ENCODE data around the gene STRA6. TPM values are rescaled to one million over a fixed set of nuclear protein-coding genes. Genes with fewer than 3 reads are reported as not detected.

STRA6 gene
- polyA plus RNA-seq, 1 of the 3 experiments (the other 2 are of a cell fraction) = 27.9 TPM

- no peak for TF ChIP-seq POLR2AphosphoS5 (IDR thresholded peaks at IDR 0.05; ENCODE audit: low read depth, low read length)
- TF ChIP-seq YY1 (IDR thresholded peaks at IDR 0.05; ENCODE audit: low read depth) = no peak
- TF ChIP-seq EP300 (IDR thresholded peaks at IDR 0.05; ENCODE audit: borderline replicate concordance in 1 of 2, low read depth in 1 of 2, low read length in 1 of 2) = no peak
- TF ChIP-seq MEF2A (IDR thresholded peaks at IDR 0.05; ENCODE audit: borderline replicate concordance, low read depth) = no peak
- TF ChIP-seq EZH2phosphoT487 (IDR thresholded peaks at IDR 0.05; ENCODE audit: borderline replicate concordance, low read depth) = no peak
- TF ChIP-seq FOXM1 (IDR thresholded peaks at IDR 0.05; ENCODE audit: low read depth) = no peak
- TF ChIP-seq FOXJ3 (CRISPR knock-in tag; IDR thresholded peaks at IDR 0.05) = no peak
- TF ChIP-seq RFX5 (IDR thresholded peaks at IDR 0.05; ENCODE audit: low read length) = no peak
- no peak for TF ChIP-seq MXI1 (IDR thresholded peaks at IDR 0.05; ENCODE audit: low read depth, low read length)
- no peak for TF ChIP-seq RCOR1 (IDR thresholded peaks at IDR 0.05; ENCODE audit: low read length)
- TF ChIP-seq TEAD4 (IDR thresholded peaks at IDR 0.05; ENCODE audit: borderline replicate concordance, insufficient read depth) = peak; percentile 30; the same call in 1 of the 2 replicates
Observed at GRCh38 chr15:74196175-74196574, 6.4 kb downstream of the STRA6 start (continued).

- Histone ChIP-seq H3K27ac (ENCODE audit: low read depth in 2 of 2, low read length in 1 of 2) (peak overlapping the region; percentile 78 to 89), H3K27me3 (ENCODE audit: insufficient read depth) (no peaks in the 10 kb centered on the region), H3K79me2 (ENCODE audit: insufficient read depth) (peaks cover 5% of the 10 kb centered on the region; the same call in 1 of the 2 replicates), H3K4me1 (ENCODE audit: control insufficient read depth in 1 of 2, insufficient read depth in 2 of 2, low read depth in 1 of 2, low read length in 1 of 2) (peaks cover 46 to 73% of the 10 kb centered on the region in 2 experiments), H3K9ac (no peak overlapping the region), H3K9me3 (no peaks in the 10 kb centered on the region), H3K4me3 (ENCODE audit: low read depth in 2 of 2, low read length in 1 of 2) (no peak overlapping the region), H3K36me3 (replicated peaks in 1 of 2; ENCODE audit: control insufficient read depth in 1 of 2, insufficient read depth in 2 of 2, low read length in 1 of 2) (peaks cover 0 to 36% of the 10 kb centered on the region in 2 experiments), H3K9me2 (no peaks in the 10 kb centered on the region), H3F3A (replicated peaks; ENCODE audit: insufficient read depth) (peaks cover 36% of the 10 kb centered on the region), H3K4me2 (peak overlapping the region; percentile 34; the same call in 1 of the 2 replicates), H4K20me1 (ENCODE audit: insufficient read depth) (no peaks in the 10 kb centered on the region), H2AFZ (ENCODE audit: low read depth) (no peak overlapping the region)
- 94% methylated on average over 10 of the region's 13 CpGs for WGBS (ENCODE audit: low lambda C conversion rate)
- CTCF ChIA-PET = interaction anchor here (0.7 to 10.7 kb wide), 7 partner anchors 10 to 231 kb away, joined by 3 to 85 read pairs (median 7); no protein-coding TSS in a partner anchor
- no peak for DNase-seq
- TF ChIP-seq TEAD4 (IDR thresholded peaks at IDR 0.05; ENCODE audit: borderline replicate concordance, insufficient read depth) (no peak), POLR2AphosphoS5 (IDR thresholded peaks at IDR 0.05; ENCODE audit: low read depth, low read length) (no peak), TCF12 (IDR thresholded peaks at IDR 0.05) (no peak), YY1 (IDR thresholded peaks at IDR 0.05; ENCODE audit: low read depth) (no peak), EP300 (IDR thresholded peaks at IDR 0.05; ENCODE audit: borderline replicate concordance in 1 of 2, low read depth in 1 of 2, low read length in 1 of 2) (no peak), NRF1 (IDR thresholded peaks at IDR 0.05; ENCODE audit: low read depth, low read length) (no peak), SMC3 (IDR thresholded peaks at IDR 0.05; ENCODE audit: low read depth, low read length) (no peak), TAF1 (IDR thresholded peaks at IDR 0.05; ENCODE audit: borderline replicate concordance, low read depth, low read length) (no peak), MXI1 (IDR thresholded peaks at IDR 0.05; ENCODE audit: low read depth, low read length) (no peak), ZBTB33 (IDR thresholded peaks at IDR 0.05; ENCODE audit: borderline replicate concordance, low read depth) (no peak), CTCF (IDR thresholded peaks at IDR 0.05) (no peak), RXRA (IDR thresholded peaks at IDR 0.05; ENCODE audit: borderline replicate concordance, low read depth) (no peak), FOXJ3 (CRISPR knock-in tag; IDR thresholded peaks at IDR 0.05) (no peak)
- TF ChIP-seq, protein P1, sequence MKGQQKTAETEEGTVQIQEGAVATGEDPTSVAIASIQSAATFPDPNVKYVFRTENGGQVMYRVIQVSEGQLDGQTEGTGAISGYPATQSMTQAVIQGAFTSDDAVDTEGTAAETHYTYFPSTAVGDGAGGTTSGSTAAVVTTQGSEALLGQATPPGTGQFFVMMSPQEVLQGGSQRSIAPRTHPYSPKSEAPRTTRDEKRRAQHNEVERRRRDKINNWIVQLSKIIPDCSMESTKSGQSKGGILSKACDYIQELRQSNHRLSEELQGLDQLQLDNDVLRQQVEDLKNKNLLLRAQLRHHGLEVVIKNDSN (IDR thresholded peaks at IDR 0.05; ENCODE audit: borderline replicate concordance, low read depth) = no peak
- TF ChIP-seq, protein P2, sequence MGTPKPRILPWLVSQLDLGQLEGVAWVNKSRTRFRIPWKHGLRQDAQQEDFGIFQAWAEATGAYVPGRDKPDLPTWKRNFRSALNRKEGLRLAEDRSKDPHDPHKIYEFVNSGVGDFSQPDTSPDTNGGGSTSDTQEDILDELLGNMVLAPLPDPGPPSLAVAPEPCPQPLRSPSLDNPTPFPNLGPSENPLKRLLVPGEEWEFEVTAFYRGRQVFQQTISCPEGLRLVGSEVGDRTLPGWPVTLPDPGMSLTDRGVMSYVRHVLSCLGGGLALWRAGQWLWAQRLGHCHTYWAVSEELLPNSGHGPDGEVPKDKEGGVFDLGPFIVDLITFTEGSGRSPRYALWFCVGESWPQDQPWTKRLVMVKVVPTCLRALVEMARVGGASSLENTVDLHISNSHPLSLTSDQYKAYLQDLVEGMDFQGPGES (IDR thresholded peaks at IDR 0.05; ENCODE audit: low read depth, low read length) = no peak
- POLR2A ChIA-PET = interaction anchor here (1.2 to 1.7 kb wide), 3 partner anchors 18 to 96 kb away, joined by 3 read pairs; no protein-coding TSS in a partner anchor
Observed at GRCh38 chr15:74194572-74195559, 7.7 kb downstream of the STRA6 start.
